ENCODE results near the gene ADGRE2.

ADGRE2 gene

GRCh38 chr19:14731200-14731599, 47.2 kb downstream of the ADGRE2 start:
- DNase-seq, result no peak

GRCh38 chr19:14728595-14728994, 49.8 kb downstream of the ADGRE2 start:
- no peak for DNase-seq

- DNase-seq, result no peak
Observed at GRCh38 chr19:14722127-14722526, 56.2 kb downstream of the ADGRE2 start.

- DNase-seq, result no peak
Observed at GRCh38 chr19:14719162-14719561, 59.2 kb downstream of the ADGRE2 start.

GRCh38 chr19:14718522-14719116, 59.7 kb downstream of the ADGRE2 start:
- no peak for DNase-seq

GRCh38 chr19:14715841-14716240, 62.5 kb downstream of the ADGRE2 start:
- no peak for DNase-seq

GRCh38 chr19:14704450-14704849, 73.9 kb downstream of the ADGRE2 start:
- no peak for DNase-seq

GRCh38 chr19:14703833-14704232, 74.5 kb downstream of the ADGRE2 start:
- DNase-seq, result no peak

GRCh38 chr19:14700711-14701375, 77.5 kb downstream of the ADGRE2 start:
- no peak for DNase-seq

- DNase-seq, result no peak
Observed at GRCh38 chr19:14699641-14700040, 78.7 kb downstream of the ADGRE2 start.

- DNase-seq, result no peak
Observed at GRCh38 chr19:14695471-14695870, 82.9 kb downstream of the ADGRE2 start.

- no peak for DNase-seq
Observed at GRCh38 chr19:14694641-14695266, 83.6 kb downstream of the ADGRE2 start.

GRCh38 chr19:14689598-14690503, 88.5 kb downstream of the ADGRE2 start, which contains the start of gene ZNF333:
Gene ZNF333, plus strand, starts transcription at chr19:14690048. Its CDS starts 3,444 bp downstream, at chr19:14693492.
- DNase-seq, result peak; percentile 99

- peak; percentile 27 for DNase-seq
Observed at GRCh38 chr19:14686411-14686810, 91.9 kb downstream of the ADGRE2 start.

GRCh38 chr19:14683439-14683838, 94.9 kb downstream of the ADGRE2 start:
- no peak for DNase-seq
